Activated T-cell treated with anti-CD3 and anti-CD28 coated beads for 48 hours (primary cell): Measurements from ENCODE around the gene TSR1.

Experiments
- DNase-seq: peaks from one replicate; pipeline ENCODE4 v3.0.0-alpha.2; 2020; ENCODE audit warnings: low read depth

TSR1 gene

DNA sequence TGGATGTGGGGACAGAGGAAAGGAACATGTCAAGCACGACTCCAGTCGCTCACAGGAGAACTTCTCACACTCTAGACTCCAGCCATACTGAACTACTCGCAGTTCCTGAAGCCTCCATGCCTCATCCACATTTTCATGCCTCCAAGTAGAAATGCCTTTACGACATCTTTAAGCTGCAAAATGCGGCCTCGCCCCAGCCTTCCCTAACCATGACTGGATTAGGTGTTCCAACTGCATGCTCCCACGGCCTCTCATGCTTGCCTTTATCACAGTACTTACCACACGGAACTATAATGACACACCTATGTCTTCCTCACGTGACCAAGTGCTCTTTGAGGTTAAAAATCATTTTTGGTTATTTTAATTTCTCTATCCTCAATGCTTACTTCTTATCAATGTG, 56.5 kb downstream of the TSR1 start:
- no peak for DNase-seq

DNA sequence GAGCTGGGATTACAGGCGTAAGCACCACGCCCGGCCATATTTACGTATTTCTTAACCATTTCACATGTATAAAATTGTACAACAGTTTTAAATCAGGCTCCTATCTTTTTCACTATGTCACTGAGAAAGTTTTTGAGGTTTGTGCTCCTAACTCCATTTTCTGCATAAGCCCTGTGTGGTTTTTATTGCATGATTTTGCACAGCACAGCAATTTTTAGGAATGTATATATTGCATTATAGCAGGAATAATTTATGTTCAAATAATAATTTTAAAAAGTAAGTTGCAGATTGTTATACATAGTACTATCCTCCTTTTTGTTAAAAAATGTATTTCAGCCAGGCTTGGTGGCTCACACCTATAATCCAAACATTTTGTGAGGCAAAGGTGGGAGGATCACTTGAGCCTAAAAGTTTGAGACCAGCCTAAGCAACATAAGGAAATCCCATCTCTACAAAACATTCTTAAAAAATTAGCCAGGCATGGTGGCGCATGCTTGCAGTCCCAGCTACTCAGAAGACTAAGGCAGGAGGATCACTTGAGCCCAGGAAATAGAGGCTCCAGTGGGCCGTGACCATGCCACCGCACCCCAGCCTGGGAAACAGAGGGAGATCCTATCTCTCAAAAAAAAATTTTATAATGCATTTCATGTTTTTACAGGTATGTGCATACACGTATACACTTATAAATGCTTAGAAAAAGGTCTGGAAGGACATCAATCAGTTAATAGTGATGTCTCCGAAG, 58.7 kb downstream of the TSR1 start:
- no peak for DNase-seq

DNA sequence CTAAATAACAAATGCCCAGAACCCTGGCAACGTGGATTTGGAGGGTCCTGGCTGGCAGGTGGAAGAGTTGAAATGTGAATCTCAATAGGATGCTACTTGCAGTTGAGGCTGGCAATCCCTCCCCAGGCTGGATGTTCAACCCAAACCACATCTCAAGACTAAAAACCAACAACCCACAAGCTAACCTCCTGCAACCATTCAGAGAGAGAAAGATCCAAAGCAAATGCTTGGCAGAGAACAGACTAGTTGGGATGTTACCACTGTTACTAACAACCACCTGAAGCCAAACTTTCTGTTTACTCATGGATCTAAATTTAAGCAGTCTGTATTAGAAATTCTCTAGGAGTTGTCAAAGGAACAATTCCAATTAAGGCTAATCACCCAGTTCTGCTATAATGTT, 60.5 kb downstream of the TSR1 start:
- DNase-seq, result no peak

DNA sequence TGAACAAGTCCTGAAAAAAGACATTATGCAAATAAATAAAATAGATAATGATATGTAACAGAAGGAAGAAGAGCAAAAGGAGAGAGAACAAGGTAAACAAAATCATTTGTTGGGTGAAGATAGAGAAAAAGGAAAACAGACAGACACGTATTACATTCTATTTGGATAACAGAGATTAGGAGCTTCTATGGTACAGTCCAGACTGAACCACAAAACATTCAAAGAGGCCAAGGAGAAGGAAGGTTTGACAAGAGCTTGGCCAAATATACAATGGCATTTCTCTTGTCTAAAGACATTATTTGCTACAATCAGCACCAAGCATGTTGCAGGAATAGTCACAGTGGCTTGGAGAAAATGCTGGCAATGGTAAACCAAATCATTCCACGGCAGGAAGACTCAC, 61.8 kb downstream of the TSR1 start:
- no peak for DNase-seq
